HCT116 (cell line): ENCODE measurements around the gene ESRRG. TPM values are rescaled to one million over a fixed set of nuclear protein-coding genes. Genes with fewer than 3 reads are reported as not detected.

Experiments used
- ATAC-seq: fragments of 200-7000 bp; cut with Tn5 transposase; 2 replicates; pipeline ENCODE4 v1.9.1; 2020; ENCODE audit warnings: mild to moderate bottlenecking, moderate library complexity
- BruUV-seq: library from RNA; stranded (reverse); fragments of 400-500 nt; replicated peaks from 2 replicates; lab custom pipeline; 2021; lab: Mats Ljungman, UMichigan
- CTCF ChIA-PET: fragments of 300-600 bp; sonication (Branson Sonifier 250); formaldehyde crosslinking; loops from one replicate; lab custom pipeline; 2021; ENCODE audit warnings: antibody characterized with exemption; lab: Charles Lee
- POLR2A ChIA-PET: fragments of 300-600, 350-600 bp; sonication (Branson Sonifier 250); formaldehyde crosslinking; loops from one replicate; lab custom pipeline; 2021; ENCODE audit warnings: antibody characterized with exemption; lab: Charles Lee
- RAD21 ChIA-PET, 2 experiments: fragments of 300-600 bp; sonication (Branson Sonifier 250); formaldehyde crosslinking; loops; one replicate each; lab custom pipeline; 2023; ENCODE audit warnings: low total read pairs in 2 of 2; ENCODE audit not compliant: uncharacterized antibody in 2 of 2, unreplicated experiment in 2 of 2, low non-redundant PET in 1 of 2; lab: Charles Lee
- DNase-seq: peaks from one replicate; pipeline ENCODE4 v3.0.0-alpha.2; 2010; ENCODE audit warnings: low read depth, low spot score
- H2AFZ ChIP-seq: fragments of 200-600 bp; shearing (Covaris generic), sonication (generic); 2 replicates; pipeline ENCODE4 v1.6.1; 2017; ENCODE audit warnings: low read depth, mixed run types, mixed read lengths, antibody characterized with exemption, low read length; ENCODE audit not compliant: poor library complexity, severe bottlenecking
- H3K27ac ChIP-seq: 2 replicates; pipeline ENCODE4 v1.5.1; 2012; ENCODE audit warnings: low read depth, low read length
- H3K27me3 ChIP-seq: fragments of 200-600 bp; sonication (generic); 2 replicates; pipeline ENCODE4 v1.6.1; 2016; ENCODE audit warnings: mixed run types, low read length, mixed read lengths; ENCODE audit not compliant: insufficient read depth
- H3K36me3 ChIP-seq, 2 experiments: fragments of 200-500 bp in 1 of 2; fragments of 200-600 bp in 1 of 2; sonication (Bioruptor generic) in 1 of 2; sonication (generic) in 1 of 2; 2 replicates each; pipeline versions ENCODE4 v1.5.1 to v1.6.1; 2014 to 2016; ENCODE audit warnings: low read length in 2 of 2, inconsistent platforms in 1 of 2, mixed read lengths in 1 of 2, mixed run types in 1 of 2; ENCODE audit not compliant: insufficient read depth in 2 of 2, control insufficient read depth in 1 of 2
- H3K4me1 ChIP-seq, 2 experiments: fragments of 200-600 bp in 1 of 2; sonication (generic) in 1 of 2; 2 replicates each; pipeline versions ENCODE4 v1.5.1 to v1.6.1; 2012 to 2017; ENCODE audit warnings: low read length in 2 of 2, inconsistent platforms in 1 of 2, mild to moderate bottlenecking in 1 of 2, mixed read lengths in 1 of 2, mixed run types in 1 of 2, moderate library complexity in 1 of 2; ENCODE audit not compliant: insufficient read depth in 2 of 2, control insufficient read depth in 1 of 2
- H3K4me2 ChIP-seq: fragments of 200-600 bp; sonication (generic); 2 replicates; pipeline ENCODE4 v1.6.1; 2017; ENCODE audit warnings: mixed run types, low read length, mixed read lengths
- H3K4me3 ChIP-seq, 2 experiments: fragments of 200-600 bp in 1 of 2; sonication (generic) in 1 of 2; replicated peaks in 1 of 2; 2 replicates each; pipeline ENCODE4 v1.5.1; 2011 to 2016; ENCODE audit warnings: low read length in 2 of 2, control low read depth in 1 of 2, low read depth in 1 of 2, mild to moderate bottlenecking in 1 of 2, mixed read lengths in 1 of 2, mixed run types in 1 of 2
- H3K79me2 ChIP-seq: fragments of 200-600 bp; sonication (generic); 2 replicates; pipeline ENCODE4 v1.6.1; 2017; ENCODE audit warnings: mild to moderate bottlenecking, mixed run types, low read length, moderate library complexity, mixed read lengths; ENCODE audit not compliant: insufficient read depth
- H3K9ac ChIP-seq: fragments of 200-600 bp; sonication (generic); 2 replicates; pipeline ENCODE4 v1.6.1; 2016; ENCODE audit warnings: low read length, mixed read lengths
- H3K9me2 ChIP-seq: fragments of 200-600 bp; sonication (generic), shearing (Covaris generic); 2 replicates; pipeline ENCODE4 v1.6.1; 2017; ENCODE audit warnings: mixed run types, mild to moderate bottlenecking, moderate library complexity; ENCODE audit not compliant: insufficient read depth
- H3K9me3 ChIP-seq, 2 experiments: fragments of 200-500 bp in 1 of 2; fragments of 200-600 bp in 1 of 2; sonication (Bioruptor generic) in 1 of 2; sonication (generic) in 1 of 2; 2 replicates each; pipeline ENCODE4 v1.6.1; 2014 to 2017; ENCODE audit warnings: low read length in 2 of 2, mixed read lengths in 2 of 2, inconsistent platforms in 1 of 2, low read depth in 1 of 2, mild to moderate bottlenecking in 1 of 2, mixed run types in 1 of 2, moderate library complexity in 1 of 2; ENCODE audit not compliant: control insufficient read depth in 1 of 2, insufficient read depth in 1 of 2
- H4K20me1 ChIP-seq: fragments of 200-600 bp; sonication (generic), shearing (Covaris generic); 2 replicates; pipeline ENCODE4 v1.6.1; 2017; ENCODE audit warnings: mixed run types, mild to moderate bottlenecking, moderate library complexity; ENCODE audit not compliant: insufficient read depth
- ATF3 ChIP-seq: IDR thresholded peaks from 2 replicates; pipeline ENCODE4 v1.6.1; 2012
- CBX3 ChIP-seq: IDR thresholded peaks from 2 replicates; pipeline ENCODE4 v1.6.1; 2012; ENCODE audit warnings: low read depth
- CEBPB ChIP-seq: IDR thresholded peaks from 2 replicates; pipeline ENCODE4 v1.6.1; 2012; ENCODE audit warnings: low read depth
- EGR1 ChIP-seq: IDR thresholded peaks from 2 replicates; pipeline ENCODE4 v1.6.1; 2012; ENCODE audit warnings: low read depth
- ELF1 ChIP-seq: IDR thresholded peaks from 2 replicates; pipeline ENCODE4 v1.6.1; 2012; ENCODE audit warnings: low read depth, borderline replicate concordance
- EZH2 ChIP-seq: fragments of 200-600 bp; sonication (generic); IDR thresholded peaks from 2 replicates; pipeline ENCODE4 v1.6.1; 2017; ENCODE audit warnings: antibody characterized with exemption, mixed run types
- EZH2phosphoT487 ChIP-seq: fragments of 200-600 bp; IDR thresholded peaks from 2 replicates; pipeline ENCODE4 v1.6.1; 2018; ENCODE audit warnings: antibody characterized with exemption, borderline replicate concordance
- JUND ChIP-seq: IDR thresholded peaks from 2 replicates; pipeline ENCODE4 v1.6.1; 2012
- POLR2A ChIP-seq: IDR thresholded peaks from 2 replicates; pipeline ENCODE4 v1.7.0; 2011; ENCODE audit warnings: borderline replicate concordance; ENCODE audit not compliant: insufficient read depth, insufficient read length; ENCODE audit errors: extremely low read depth
- POLR2AphosphoS5 ChIP-seq: IDR thresholded peaks from 2 replicates; pipeline ENCODE4 v1.6.1; 2011; ENCODE audit warnings: mild to moderate bottlenecking, low read depth, low read length, moderate library complexity
- RAD21 ChIP-seq: IDR thresholded peaks from 2 replicates; pipeline ENCODE4 v1.6.1; 2012; ENCODE audit warnings: low read depth, mild to moderate bottlenecking
- REST ChIP-seq: IDR thresholded peaks from 2 replicates; pipeline ENCODE4 v1.6.1; 2012; ENCODE audit warnings: low read depth
- SIN3A ChIP-seq: IDR thresholded peaks from 2 replicates; pipeline ENCODE4 v1.6.1; 2012; ENCODE audit warnings: low read depth
- SP1 ChIP-seq: IDR thresholded peaks from 2 replicates; pipeline ENCODE4 v1.6.1; 2012; ENCODE audit warnings: low read depth
- YY1 ChIP-seq: IDR thresholded peaks from 2 replicates; pipeline ENCODE4 v1.6.1; 2011; ENCODE audit warnings: low read length, low read depth, moderate library complexity, mild to moderate bottlenecking; ENCODE audit not compliant: insufficient replicate concordance; ENCODE audit errors: extremely low read depth
- ZBTB33 ChIP-seq: IDR thresholded peaks from 2 replicates; pipeline ENCODE4 v1.6.1; 2011; ENCODE audit warnings: mild to moderate bottlenecking, low read length, moderate library complexity; ENCODE audit not compliant: insufficient replicate concordance; ENCODE audit errors: extremely low read depth
- ZNF274 ChIP-seq: fragments of 200-500 bp; sonication (Bioruptor generic); IDR thresholded peaks from 2 replicates; pipeline ENCODE4 v1.6.1; 2014; ENCODE audit warnings: mild to moderate bottlenecking, low read depth, low read length, inconsistent platforms
- intact Hi-C: fragments of 100-400 bp; cut with micrococcal nuclease; formaldehyde crosslinking; loops from 2 replicates; pipeline ENCODE4 v1.10.0; 2022
- total RNA-seq: library from RNA; stranded (reverse); gene quantifications from one replicate; pipeline ENCODE4 v1.2.1, GENCODE V29; 2021; ENCODE audit not compliant: unreplicated experiment
- TF ChIP-seq, protein P1 (sequence below), 3 experiments: fragments of 200-600 bp in 1 of 3; sonication (generic) in 1 of 3; IDR thresholded peaks in 2 of 3; conservative IDR thresholded peaks in 1 of 3; 2 replicates each; pipeline ENCODE4 v1.5.1; 2012 to 2017; ENCODE audit warnings: low read depth in 2 of 3, low read length in 2 of 3, antibody characterized with exemption in 1 of 3, borderline replicate concordance in 1 of 3, control low read depth in 1 of 3, mild to moderate bottlenecking in 1 of 3, mixed read lengths in 1 of 3, mixed run types in 1 of 3, moderate library complexity in 1 of 3; ENCODE audit not compliant: insufficient read depth in 1 of 3
- TF ChIP-seq, protein P2 (sequence below): IDR thresholded peaks from 2 replicates; pipeline ENCODE4 v1.6.1; 2012

ESRRG gene
- total RNA-seq, 1 experiment from 2014 or later, result not detected

- RAD21 ChIA-PET, result no interaction called here
- POLR2A ChIA-PET, result no interaction called here
- CTCF ChIA-PET, result no interaction called here
Observed at GRCh38 chr1:216598448-216598847, 124.8 kb downstream of the ESRRG start.

More at GRCh38 chr1:216598448-216598847, 124.8 kb downstream of the ESRRG start:
- H3K9ac ChIP-seq, result no peak overlapping the region
- H3K4me3 ChIP-seq, result no peak overlapping the region
- H2AFZ ChIP-seq, result no peak overlapping the region
- ATAC-seq (no peak), DNase-seq (no peak)
- no peak overlapping the region for H3K4me2 ChIP-seq
- no peaks in the 10 kb centered on the region for H3K79me2 ChIP-seq
- H3K9me3 ChIP-seq, result peaks cover 0 to 8% of the 10 kb centered on the region in 2 experiments; a peak in 2 of 4 replicates
- H3K27me3 ChIP-seq, result no peaks in the 10 kb centered on the region
- TF ChIP-seq RAD21 (no peak), JUND (no peak), CEBPB (no peak), ZNF274 (no peak), YY1 (no peak), ATF3 (no peak), ELF1 (no peak), ZBTB33 (no peak), EZH2phosphoT487 (no peak), CBX3 (no peak), REST (no peak), EGR1 (no peak), EZH2 (no peak), POLR2AphosphoS5 (no peak), SIN3A (no peak), POLR2A (no peak), SP1 (no peak)
- TF ChIP-seq, protein P1, sequence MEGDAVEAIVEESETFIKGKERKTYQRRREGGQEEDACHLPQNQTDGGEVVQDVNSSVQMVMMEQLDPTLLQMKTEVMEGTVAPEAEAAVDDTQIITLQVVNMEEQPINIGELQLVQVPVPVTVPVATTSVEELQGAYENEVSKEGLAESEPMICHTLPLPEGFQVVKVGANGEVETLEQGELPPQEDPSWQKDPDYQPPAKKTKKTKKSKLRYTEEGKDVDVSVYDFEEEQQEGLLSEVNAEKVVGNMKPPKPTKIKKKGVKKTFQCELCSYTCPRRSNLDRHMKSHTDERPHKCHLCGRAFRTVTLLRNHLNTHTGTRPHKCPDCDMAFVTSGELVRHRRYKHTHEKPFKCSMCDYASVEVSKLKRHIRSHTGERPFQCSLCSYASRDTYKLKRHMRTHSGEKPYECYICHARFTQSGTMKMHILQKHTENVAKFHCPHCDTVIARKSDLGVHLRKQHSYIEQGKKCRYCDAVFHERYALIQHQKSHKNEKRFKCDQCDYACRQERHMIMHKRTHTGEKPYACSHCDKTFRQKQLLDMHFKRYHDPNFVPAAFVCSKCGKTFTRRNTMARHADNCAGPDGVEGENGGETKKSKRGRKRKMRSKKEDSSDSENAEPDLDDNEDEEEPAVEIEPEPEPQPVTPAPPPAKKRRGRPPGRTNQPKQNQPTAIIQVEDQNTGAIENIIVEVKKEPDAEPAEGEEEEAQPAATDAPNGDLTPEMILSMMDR (IDR thresholded peaks at IDR 0.05 in 2 of 3, conservative IDR thresholded peaks at IDR 0.05 in 1 of 3; ENCODE audit: borderline replicate concordance in 1 of 3, insufficient read depth in 1 of 3, low read depth in 2 of 3, low read length in 2 of 3), result no peak
- TF ChIP-seq, protein P2, sequence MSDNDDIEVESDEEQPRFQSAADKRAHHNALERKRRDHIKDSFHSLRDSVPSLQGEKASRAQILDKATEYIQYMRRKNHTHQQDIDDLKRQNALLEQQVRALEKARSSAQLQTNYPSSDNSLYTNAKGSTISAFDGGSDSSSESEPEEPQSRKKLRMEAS, result no peak
- no peaks in the 10 kb centered on the region for H4K20me1 ChIP-seq
- H3K27ac ChIP-seq, result no peak overlapping the region
- intact Hi-C loops, result no loop called here
- no peaks in the 10 kb centered on the region for H3K36me3 ChIP-seq
- BruUV-seq, result no TSS peak
- no peaks in the 10 kb centered on the region for H3K9me2 ChIP-seq
- no peaks in the 10 kb centered on the region for H3K4me1 ChIP-seq
